ENCODE results near the gene LONRF2.

LONRF2 gene

GRCh38 chr2:100281521-100282438 is 40.5 kb downstream of the LONRF2 start:
- Histone ChIP-seq H3K36me3 (replicated peaks) (no peaks in the 10 kb centered on the region), H3K27me3 (replicated peaks) (peaks cover 4% of the 10 kb centered on the region), H3K27ac (no peak overlapping the region), H3K4me3 (ENCODE audit: low read depth, low read length) (no peak overlapping the region)
- TF ChIP-seq CTCF (IDR thresholded peaks at IDR 0.05; ENCODE audit: low read depth, low read length, missing control alignments): no peak
- in situ Hi-C loops (cut with HindIII; ENCODE audit: low pct_ligation_motif_present, low sequenced_read_pairs): no loop called here
- DNase-seq: no peak

- peaks cover 4% of the 10 kb centered on the region for H3K27me3 ChIP-seq (replicated peaks)
- H3K27ac ChIP-seq: no peak overlapping the region
- TF ChIP-seq CTCF (IDR thresholded peaks at IDR 0.05; ENCODE audit: low read depth, low read length, missing control alignments): no peak
- H3K4me3 ChIP-seq (ENCODE audit: low read depth, low read length): no peak overlapping the region
- H3K36me3 ChIP-seq (replicated peaks): no peaks in the 10 kb centered on the region
- in situ Hi-C loops (cut with HindIII; ENCODE audit: low pct_ligation_motif_present, low sequenced_read_pairs): no loop called here
- DNase-seq: no peak
Observed at GRCh38 chr2:100279586-100280534, 42.4 kb downstream of the LONRF2 start.

GRCh38 chr2:100278986-100279385 is 43.3 kb downstream of the LONRF2 start:
- no peak for TF ChIP-seq CTCF (IDR thresholded peaks at IDR 0.05; ENCODE audit: low read depth, low read length, missing control alignments)
- no peak for DNase-seq
- in situ Hi-C loops (cut with HindIII; ENCODE audit: low pct_ligation_motif_present, low sequenced_read_pairs): no loop called here
- Histone ChIP-seq H3K36me3 (replicated peaks) (no peaks in the 10 kb centered on the region), H3K4me3 (ENCODE audit: low read depth, low read length) (no peak overlapping the region), H3K27me3 (replicated peaks) (peaks cover 4% of the 10 kb centered on the region), H3K27ac (no peak overlapping the region)

GRCh38 chr2:100278501-100278900 is 43.8 kb downstream of the LONRF2 start:
- in situ Hi-C loops (cut with HindIII; ENCODE audit: low pct_ligation_motif_present, low sequenced_read_pairs): no loop called here
- DNase-seq: no peak
- H3K36me3 ChIP-seq (replicated peaks): no peaks in the 10 kb centered on the region
- no peak overlapping the region for H3K27ac ChIP-seq
- no peak for TF ChIP-seq CTCF (IDR thresholded peaks at IDR 0.05; ENCODE audit: low read depth, low read length, missing control alignments)
- H3K27me3 ChIP-seq (replicated peaks): peaks cover 4% of the 10 kb centered on the region
- H3K4me3 ChIP-seq (ENCODE audit: low read depth, low read length): no peak overlapping the region

GRCh38 chr2:100277540-100278207 is 44.6 kb downstream of the LONRF2 start:
- no peak for DNase-seq
- H3K27ac ChIP-seq: no peak overlapping the region
- no peaks in the 10 kb centered on the region for H3K36me3 ChIP-seq (replicated peaks)
- peaks cover 4% of the 10 kb centered on the region for H3K27me3 ChIP-seq (replicated peaks)
- no peak overlapping the region for H3K4me3 ChIP-seq (ENCODE audit: low read depth, low read length)
- in situ Hi-C loops (cut with HindIII; ENCODE audit: low pct_ligation_motif_present, low sequenced_read_pairs): no loop called here
- TF ChIP-seq CTCF (IDR thresholded peaks at IDR 0.05; ENCODE audit: low read depth, low read length, missing control alignments): no peak
